Activated naive CD4-positive, alpha-beta T cell treated with anti-CD3 and anti-CD28 coated beads, Interleukin-2, amount 10 ng/mL, durations not matched to agents 7 days and 5 days (primary cell): Measurements from ENCODE around the gene SH2D6.
"Not testable (repeated sequence)": the region's sequence is repeated elsewhere in the genome, so short reads cannot be mapped to it uniquely, and the experiment has no call there.

Experiments
- CTCF ChIA-PET: fragments of 350-600 bp; sonication (Branson Sonifier 250); formaldehyde crosslinking; loops from one replicate; lab custom pipeline; 2021; ENCODE audit warnings: antibody characterized with exemption; lab: Charles Lee
- DNase-seq: peaks from one replicate; pipeline ENCODE4 v3.0.0-alpha.2; 2020
- H3K27ac Mint-ChIP-seq: one replicate; pipeline ENCODE4 v1.8.0; 2021; ENCODE audit warnings: mild to moderate bottlenecking, moderate library complexity, mixed read lengths
- H3K27me3 Mint-ChIP-seq: one replicate; pipeline ENCODE4 v1.8.0; 2021; ENCODE audit warnings: mild to moderate bottlenecking, mixed read lengths
- H3K36me3 Mint-ChIP-seq: one replicate; pipeline ENCODE4 v1.8.0; 2021; ENCODE audit warnings: mixed read lengths
- H3K4me1 Mint-ChIP-seq: one replicate; pipeline ENCODE4 v1.8.0; 2021; ENCODE audit warnings: mixed read lengths
- H3K4me3 Mint-ChIP-seq: one replicate; pipeline ENCODE4 v1.8.0; 2021; ENCODE audit warnings: mild to moderate bottlenecking, moderate library complexity, mixed read lengths
- H3K9me3 Mint-ChIP-seq: one replicate; pipeline ENCODE4 v1.8.0; 2021; ENCODE audit warnings: mixed read lengths

Gene SH2D6

GRCh38 chr2:85468096-85468703 lies 49.7 kb downstream of the SH2D6 start:
- Mint-ChIP-seq H3K27me3 (peaks cover 18% of the 10 kb centered on the region), H3K4me1 (no peaks in the 10 kb centered on the region), H3K4me3 (no peak overlapping the region), H3K36me3 (no peaks in the 10 kb centered on the region), H3K9me3 (no peaks in the 10 kb centered on the region), H3K27ac (no peak overlapping the region)
- CTCF ChIA-PET, result no interaction called here
- DNase-seq, result no peak

DNA sequence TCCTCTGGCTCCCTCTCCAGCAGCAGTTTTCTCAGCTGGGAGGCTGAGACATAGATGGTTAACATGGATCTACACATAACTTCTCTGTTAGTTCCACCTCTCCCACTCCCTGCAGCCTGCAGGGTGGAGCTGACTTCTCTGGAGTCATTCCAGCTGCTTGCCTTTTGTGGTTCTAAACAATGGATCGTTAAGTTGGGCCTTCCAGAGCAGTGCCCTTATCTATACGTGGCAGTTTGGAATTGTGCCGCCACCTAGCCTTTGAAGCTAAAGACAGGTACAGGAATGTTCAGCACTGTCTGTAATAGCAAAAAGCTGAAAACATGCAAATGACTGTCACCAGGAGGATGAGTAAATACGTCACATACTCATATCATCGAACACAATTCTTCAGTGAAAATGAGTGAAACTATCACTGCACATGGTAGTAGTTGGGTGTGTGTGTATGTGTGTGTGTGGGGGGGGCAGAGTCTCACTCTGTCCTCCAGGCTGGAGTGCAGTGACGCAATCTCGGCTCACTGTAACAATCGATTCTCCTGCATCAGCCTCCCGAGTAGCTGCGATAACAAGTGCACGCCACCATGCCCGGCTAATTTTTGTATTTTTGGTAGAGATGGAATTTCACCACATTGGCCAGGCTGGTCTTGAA lies 50.3 kb downstream of the SH2D6 start:
- no peaks in the 10 kb centered on the region for H3K4me1 Mint-ChIP-seq
- CTCF ChIA-PET, result no interaction called here
- H3K36me3 Mint-ChIP-seq, result no peaks in the 10 kb centered on the region
- no peak overlapping the region for H3K4me3 Mint-ChIP-seq
- no peaks in the 10 kb centered on the region for H3K9me3 Mint-ChIP-seq
- no peak overlapping the region for H3K27ac Mint-ChIP-seq
- H3K27me3 Mint-ChIP-seq, result peaks cover 21% of the 10 kb centered on the region
- DNase-seq, result no peak

DNA sequence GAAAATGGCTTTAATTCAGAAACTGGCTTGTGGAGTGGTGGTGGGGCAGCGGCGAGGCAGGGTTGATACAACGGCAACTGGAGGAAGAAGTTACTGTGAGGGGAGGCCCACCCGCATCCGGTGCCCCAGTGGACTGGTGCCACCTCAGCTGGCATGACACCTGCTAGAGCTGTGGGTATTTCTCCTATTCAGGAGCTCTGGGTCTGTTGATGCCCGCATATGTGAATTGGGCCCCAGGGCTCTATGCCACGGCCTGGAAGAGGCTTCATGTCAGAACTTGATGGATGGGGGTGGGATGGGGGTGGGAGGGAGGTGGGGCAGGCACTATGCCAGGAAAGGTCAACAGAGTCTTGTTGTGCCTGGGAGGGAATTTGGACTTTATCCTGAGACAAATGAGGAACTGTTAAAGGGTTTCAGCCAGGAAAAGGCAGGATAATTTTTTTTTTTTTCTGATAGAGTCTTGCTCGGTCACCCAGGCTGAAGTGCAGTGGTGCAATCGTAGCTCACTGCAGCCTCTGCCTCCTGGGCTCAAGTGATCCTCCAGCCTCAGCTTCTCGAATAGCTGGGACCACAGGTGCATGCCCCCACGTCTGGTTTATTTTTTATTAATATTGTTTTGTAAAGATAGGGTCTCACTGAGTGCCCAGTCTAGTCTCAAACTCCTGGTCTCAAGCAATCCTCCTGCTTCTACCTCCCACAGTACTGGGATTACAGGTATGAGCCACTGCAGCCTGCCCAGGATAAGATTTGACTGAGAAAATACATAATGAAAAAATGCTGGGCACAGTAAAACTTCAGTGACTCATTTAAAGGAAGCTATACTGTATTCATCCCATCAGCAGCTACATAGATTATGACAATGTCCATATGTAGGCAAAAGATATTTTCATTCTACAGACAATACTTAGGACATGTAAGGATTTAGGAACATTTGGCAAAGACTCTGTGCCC lies 52.6 kb downstream of the SH2D6 start:
- H3K27me3 Mint-ChIP-seq, result peaks cover 21% of the 10 kb centered on the region
- H3K27ac Mint-ChIP-seq, result no peak overlapping the region
- no peak for DNase-seq
- H3K9me3 Mint-ChIP-seq, result no peaks in the 10 kb centered on the region
- no peak overlapping the region for H3K4me3 Mint-ChIP-seq
- CTCF ChIA-PET, result no interaction called here
- H3K36me3 Mint-ChIP-seq, result no peaks in the 10 kb centered on the region
- no peaks in the 10 kb centered on the region for H3K4me1 Mint-ChIP-seq

GRCh38 chr2:85472261-85472660 lies 53.7 kb downstream of the SH2D6 start:
- Mint-ChIP-seq H3K27me3 (peaks cover 21% of the 10 kb centered on the region), H3K4me3 (no peak overlapping the region), H3K27ac (no peak overlapping the region), H3K4me1 (no peaks in the 10 kb centered on the region), H3K9me3 (no peaks in the 10 kb centered on the region), H3K36me3 (no peaks in the 10 kb centered on the region)
- DNase-seq, result no peak
- CTCF ChIA-PET, result no interaction called here

GRCh38 chr2:85475799-85476490 lies 57.4 kb downstream of the SH2D6 start:
- Mint-ChIP-seq H3K36me3 (no peaks in the 10 kb centered on the region), H3K27me3 (peaks cover 13% of the 10 kb centered on the region), H3K9me3 (no peaks in the 10 kb centered on the region), H3K4me1 (no peaks in the 10 kb centered on the region), H3K27ac (no peak overlapping the region), H3K4me3 (no peak overlapping the region)
- no peak for DNase-seq
- CTCF ChIA-PET, result no interaction called here

DNA sequence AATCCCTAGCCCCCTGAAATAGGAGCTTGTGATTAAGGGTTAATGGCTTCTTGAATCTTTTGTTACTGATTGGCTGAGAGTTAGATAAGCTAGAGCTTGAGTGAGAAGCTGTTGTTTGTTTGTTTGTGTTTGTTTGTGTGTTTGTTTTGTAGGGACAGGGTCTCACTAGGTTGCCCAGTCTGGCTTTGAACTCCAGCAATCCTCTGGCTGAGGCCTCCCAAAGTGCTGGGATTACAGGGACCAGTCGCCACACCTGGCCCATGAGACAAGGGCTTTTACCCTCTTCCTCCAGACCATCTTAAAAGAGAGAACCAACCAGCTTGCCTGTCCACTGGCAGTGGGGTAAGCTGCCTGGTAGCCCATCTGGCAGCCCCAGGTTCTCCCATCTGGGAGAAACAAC lies 58.1 kb downstream of the SH2D6 start:
- CTCF ChIA-PET, result no interaction called here
- Mint-ChIP-seq H3K4me1 (no peaks in the 10 kb centered on the region), H3K36me3 (no peaks in the 10 kb centered on the region), H3K9me3 (no peaks in the 10 kb centered on the region), H3K27me3 (peaks cover 19% of the 10 kb centered on the region), H3K4me3 (no peak overlapping the region), H3K27ac (no peak overlapping the region)
- no peak for DNase-seq

DNA sequence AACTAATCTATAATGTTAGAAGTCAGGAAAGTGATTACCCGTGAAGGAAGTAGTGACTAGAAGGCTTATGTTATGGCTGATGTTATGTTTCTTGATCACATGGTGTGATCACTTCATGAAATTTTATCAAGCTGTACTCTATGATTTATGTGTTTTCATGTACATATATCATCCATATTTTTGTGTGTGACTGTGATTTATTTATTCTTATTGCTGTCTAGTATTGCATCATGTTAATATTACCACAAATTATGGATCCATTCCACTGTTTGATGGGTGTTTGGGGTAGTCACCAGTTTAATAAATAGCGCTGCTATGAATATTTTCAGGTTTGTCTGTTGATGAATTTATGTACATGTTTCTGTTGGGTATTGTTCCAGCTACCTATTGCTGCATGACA lies 59.4 kb downstream of the SH2D6 start:
- H3K4me3 Mint-ChIP-seq, result no peak overlapping the region
- H3K27ac Mint-ChIP-seq, result no peak overlapping the region
- no peaks in the 10 kb centered on the region for H3K36me3 Mint-ChIP-seq
- H3K9me3 Mint-ChIP-seq, result no peaks in the 10 kb centered on the region
- no peak for DNase-seq
- CTCF ChIA-PET, result no interaction called here
- no peaks in the 10 kb centered on the region for H3K4me1 Mint-ChIP-seq
- peaks cover 24% of the 10 kb centered on the region for H3K27me3 Mint-ChIP-seq

GRCh38 chr2:85481818-85482777 lies 63.6 kb downstream of the SH2D6 start:
- Mint-ChIP-seq H3K4me1 (no peaks in the 10 kb centered on the region), H3K27ac (no peak overlapping the region), H3K9me3 (no peaks in the 10 kb centered on the region), H3K4me3 (no peak overlapping the region), H3K36me3 (no peaks in the 10 kb centered on the region), H3K27me3 (peaks cover 18% of the 10 kb centered on the region)
- DNase-seq, result no peak
- CTCF ChIA-PET, result no interaction called here

DNA sequence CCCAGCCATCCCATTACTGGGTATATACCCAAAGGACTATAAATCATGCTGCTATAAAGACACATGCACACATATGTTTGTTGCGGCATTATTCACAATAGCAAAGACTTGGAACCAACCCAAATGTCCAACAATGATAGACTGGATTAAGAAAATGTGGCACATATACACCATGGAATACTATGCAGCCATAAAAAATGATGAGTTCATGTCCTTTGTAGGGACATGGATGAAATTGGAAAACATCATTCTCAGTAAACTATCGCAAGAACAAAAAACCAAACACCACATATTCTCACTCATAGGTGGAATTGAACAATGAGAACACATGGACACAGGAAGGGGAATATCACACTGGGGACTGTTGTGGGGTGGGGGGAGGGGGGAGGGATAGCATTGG lies 66.1 kb downstream of the SH2D6 start:
- H3K4me3 Mint-ChIP-seq, H3K27ac Mint-ChIP-seq, H3K9me3 Mint-ChIP-seq, CTCF ChIA-PET, H3K4me1 Mint-ChIP-seq, DNase-seq, H3K36me3 Mint-ChIP-seq: not testable (repeated sequence)
- peaks cover 13% of the 10 kb centered on the region for H3K27me3 Mint-ChIP-seq

- CTCF ChIA-PET, result no interaction called here
- DNase-seq, result no peak
- Mint-ChIP-seq H3K9me3 (no peaks in the 10 kb centered on the region), H3K27me3 (peaks cover 16% of the 10 kb centered on the region), H3K36me3 (no peaks in the 10 kb centered on the region), H3K4me1 (no peaks in the 10 kb centered on the region), H3K4me3 (no peak overlapping the region), H3K27ac (no peak overlapping the region)
Observed at GRCh38 chr2:85485815-85486214, 67.3 kb downstream of the SH2D6 start.
